ENCODE data around the gene PAPLN. TPM values are rescaled to one million over a fixed set of nuclear protein-coding genes. Genes with fewer than 3 reads are reported as not detected.
A peak's percentile ranks its signal among the peaks of the same experiment; 100 is the strongest.
"Not testable (repeated sequence)": the region's sequence is repeated elsewhere in the genome, so short reads cannot be mapped to it uniquely, and the experiment has no call there.

Gene PAPLN
- total RNA-seq = 10 to 100 TPM; 13.4 to 47.7 (median 28.2) TPM

- 24% methylated on average over 4 of the region's 48 CpGs; no CpG with 5 or more reads in 1 of the 2 donors for WGBS, 2 donors (ENCODE audit: low coverage in 1 of 2)
- peak within 1 kb of the TSS; percentile 4 to 82 (median 73) for H3K27ac ChIP-seq
- no peaks in the 10 kb centered on the region for H3K36me3 ChIP-seq
- peak; percentile 50 for ATAC-seq
- TF ChIP-seq POLR2A (IDR thresholded peaks at IDR 0.05) (peak in 1 of 2 donors; percentile 18), POLR2AphosphoS5 (IDR thresholded peaks at IDR 0.05) (no peak), CTCF (IDR thresholded peaks at IDR 0.05) (no peak)
- peaks cover 21% of the 10 kb centered on the region for H3K27me3 ChIP-seq
- H3K9me3 ChIP-seq = no peaks in the 10 kb centered on the region
- peaks cover 0 to 66% (median 24%) of the 10 kb centered on the region in 3 donors for H3K4me1 ChIP-seq
- H3K4me3 ChIP-seq = peak within 1 kb of the TSS; percentile 56 to 78
Observed at GRCh38 chr14:73237219-73237785, at the start of gene PAPLN. Gene PAPLN, plus strand, starts transcription at chr14:73237506. Its CDS starts 2,273 bp downstream, at chr14:73239779.

- no peaks in the 10 kb centered on the region for H3K4me1 ChIP-seq
- 84 to 100% methylated on average over 1 to 3 of the region's 3 CpGs for WGBS, 2 donors (ENCODE audit: low coverage in 1 of 2)
- no peaks in the 10 kb centered on the region for H3K9me3 ChIP-seq
- H3K27me3 ChIP-seq = no peaks in the 10 kb centered on the region
- no peak overlapping the region for H3K4me3 ChIP-seq
- TF ChIP-seq CTCF (IDR thresholded peaks at IDR 0.05) = no peak
- TF ChIP-seq EP300 (IDR thresholded peaks at IDR 0.05) = no peak
- no peak for TF ChIP-seq POLR2A (IDR thresholded peaks at IDR 0.05)
- TF ChIP-seq POLR2AphosphoS5 (IDR thresholded peaks at IDR 0.05) = no peak
- no peak for ATAC-seq
- peaks cover 0 to 80% of the 10 kb centered on the region in 2 donors for H3K36me3 ChIP-seq
- H3K27ac ChIP-seq = no peak overlapping the region
Observed at GRCh38 chr14:73188501-73188911, 48.8 kb upstream of the PAPLN start.

GRCh38 chr14:73189651-73190050 is 47.7 kb upstream of the PAPLN start:
- no peaks in the 10 kb centered on the region for H3K9me3 ChIP-seq

GRCh38 chr14:73191441-73191840 is 45.9 kb upstream of the PAPLN start:
- TF ChIP-seq EP300 (IDR thresholded peaks at IDR 0.05) = no peak
- TF ChIP-seq POLR2A (IDR thresholded peaks at IDR 0.05) = no peak
- Histone ChIP-seq H3K36me3 (peaks cover 0 to 95% of the 10 kb centered on the region in 2 donors), H3K4me3 (no peak overlapping the region), H3K9me3 (no peaks in the 10 kb centered on the region), H3K27me3 (no peaks in the 10 kb centered on the region), H3K4me1 (no peaks in the 10 kb centered on the region), H3K27ac (no peak overlapping the region)
- ATAC-seq = no peak
- 95 to 100% methylated on average over 1 to 2 of the region's 2 CpGs for WGBS, 2 donors (ENCODE audit: low coverage in 1 of 2)

More at GRCh38 chr14:73189651-73190050, 47.7 kb upstream of the PAPLN start:
- 71 to 80% methylated on average over 1 to 3 of the region's 3 CpGs for WGBS, 2 donors (ENCODE audit: low coverage in 1 of 2)
- Histone ChIP-seq H3K27ac (no peak overlapping the region), H3K27me3 (no peaks in the 10 kb centered on the region), H3K4me1 (no peaks in the 10 kb centered on the region), H3K4me3 (no peak overlapping the region), H3K36me3 (peaks cover 0 to 92% of the 10 kb centered on the region in 2 donors)
- no peak for TF ChIP-seq CTCF (IDR thresholded peaks at IDR 0.05)
- ATAC-seq = peak; percentile 19

- not testable (repeated sequence) for H3K4me1 ChIP-seq, H3K9me3 ChIP-seq, ATAC-seq, H3K4me3 ChIP-seq, H3K27me3 ChIP-seq, H3K27ac ChIP-seq
- H3K36me3 ChIP-seq = peaks cover 0 to 91% of the 10 kb centered on the region in 2 donors
- WGBS, 2 donors (ENCODE audit: low coverage in 1 of 2) = 91 to 92% methylated on average over 4 to 8 of the region's 8 CpGs
Observed at GRCh38 chr14:73194306-73194705, 43.0 kb upstream of the PAPLN start.

- 80% methylated on average over 2 of the region's 2 CpGs; no CpG with 5 or more reads in 1 of the 2 donors for WGBS, 2 donors (ENCODE audit: low coverage in 1 of 2)
- Histone ChIP-seq H3K36me3 (peaks cover 0 to 91% of the 10 kb centered on the region in 2 donors), H3K4me3 (no peak overlapping the region), H3K27me3 (no peaks in the 10 kb centered on the region), H3K4me1 (no peaks in the 10 kb centered on the region), H3K27ac (no peak overlapping the region), H3K9me3 (no peaks in the 10 kb centered on the region)
- no peak for ATAC-seq
- TF ChIP-seq POLR2A (IDR thresholded peaks at IDR 0.05) (no peak), CTCF (IDR thresholded peaks at IDR 0.05) (no peak), POLR2AphosphoS5 (IDR thresholded peaks at IDR 0.05) (no peak), EP300 (IDR thresholded peaks at IDR 0.05) (no peak)
Observed at GRCh38 chr14:73198253-73198652, 39.1 kb upstream of the PAPLN start.
